GM23248 (cell line): ENCODE data around the gene ACVR1B.

Experiments
- EZH2 ChIP-seq: fragments of 200-600 bp; sonication (generic); IDR thresholded peaks from 2 replicates; pipeline ENCODE4 v1.6.1; 2018; ENCODE audit warnings: antibody characterized with exemption, mild to moderate bottlenecking; ENCODE audit not compliant: insufficient read depth, poor library complexity, severe bottlenecking
- EZH2phosphoT487 ChIP-seq: fragments of 200-600 bp; sonication (generic); IDR thresholded peaks from 2 replicates; pipeline ENCODE4 v1.6.1; 2018; ENCODE audit warnings: antibody characterized with exemption, moderate library complexity, mild to moderate bottlenecking, low read depth; ENCODE audit not compliant: insufficient read depth

GRCh38 chr12:51980809-51981127 lies 29.3 kb downstream of the ACVR1B start:
- TF ChIP-seq EZH2phosphoT487, result no peak
- TF ChIP-seq EZH2, result no peak
